Mammary epithelial cell (primary cell): Measurements from ENCODE around the gene SBNO2.

Source experiments
- CTCF ChIP-seq, 2 donors: IDR thresholded peaks in 1 of 2; conservative IDR thresholded peaks in 1 of 2; 2 replicates each; pipeline ENCODE4 v1.5.1; 2011 to 2012; ENCODE audit warnings: inconsistent platforms in 2 of 2, low read length in 2 of 2, mild to moderate bottlenecking in 2 of 2, control low read depth in 1 of 2, low read depth in 1 of 2; ENCODE audit not compliant: insufficient read depth in 1 of 2; ENCODE audit errors: extremely low read depth in 1 of 2
- EZH2 ChIP-seq: IDR thresholded peaks from 2 replicates; pipeline ENCODE4 v1.6.1; 2012; ENCODE audit warnings: low read length, inconsistent platforms, borderline replicate concordance

- TF ChIP-seq CTCF (conservative IDR thresholded peaks at IDR 0.05 in 1 of 2, IDR thresholded peaks at IDR 0.05 in 1 of 2; ENCODE audit: extremely low read depth in 1 of 2, insufficient read depth in 1 of 2, low read depth in 1 of 2, low read length in 2 of 2) (no peak), EZH2 (no peak)
These were observed 23.6 kb downstream of the SBNO2 start for GRCh38 chr19:1150333-1151036.
